ENCODE measurements around the gene MEX3A. TPM values are rescaled to one million over a fixed set of nuclear protein-coding genes. Genes with fewer than 3 reads are reported as not detected.

MEX3A gene
- total and polyA plus RNA-seq, 2 experiments from 2014 or later: 18.5 to 38.1 TPM

DNA sequence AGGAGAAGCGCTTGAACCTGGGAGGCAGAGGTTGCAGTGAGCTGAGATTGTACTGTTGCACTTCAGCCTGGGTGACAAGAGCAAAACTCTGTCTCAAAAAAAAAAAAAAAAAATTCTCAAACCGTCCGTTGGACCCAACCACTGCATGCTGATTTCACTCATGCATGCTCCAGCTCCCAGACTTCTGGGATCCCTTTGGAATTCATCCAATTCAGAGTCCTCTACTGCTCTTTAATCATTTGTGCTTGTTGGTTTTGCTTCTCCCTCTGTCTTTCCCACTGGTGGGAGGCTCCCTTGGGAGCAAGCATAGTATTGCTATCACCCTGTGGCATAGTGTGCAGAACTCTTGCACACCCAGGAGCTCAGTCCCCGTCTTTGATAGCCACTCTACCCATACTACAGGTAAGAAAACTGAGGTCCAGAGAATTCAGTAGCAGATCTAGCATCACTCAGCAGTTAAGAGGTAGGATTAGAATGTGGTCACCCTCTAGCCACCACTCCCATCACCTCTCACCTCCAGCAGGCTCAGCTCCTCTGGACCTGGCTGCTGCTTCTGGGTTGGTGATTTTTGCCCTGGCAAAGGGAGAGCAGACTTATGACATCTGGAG lies 29.2 kb upstream of the MEX3A start (continued):
- TF ChIP-seq, protein P1, sequence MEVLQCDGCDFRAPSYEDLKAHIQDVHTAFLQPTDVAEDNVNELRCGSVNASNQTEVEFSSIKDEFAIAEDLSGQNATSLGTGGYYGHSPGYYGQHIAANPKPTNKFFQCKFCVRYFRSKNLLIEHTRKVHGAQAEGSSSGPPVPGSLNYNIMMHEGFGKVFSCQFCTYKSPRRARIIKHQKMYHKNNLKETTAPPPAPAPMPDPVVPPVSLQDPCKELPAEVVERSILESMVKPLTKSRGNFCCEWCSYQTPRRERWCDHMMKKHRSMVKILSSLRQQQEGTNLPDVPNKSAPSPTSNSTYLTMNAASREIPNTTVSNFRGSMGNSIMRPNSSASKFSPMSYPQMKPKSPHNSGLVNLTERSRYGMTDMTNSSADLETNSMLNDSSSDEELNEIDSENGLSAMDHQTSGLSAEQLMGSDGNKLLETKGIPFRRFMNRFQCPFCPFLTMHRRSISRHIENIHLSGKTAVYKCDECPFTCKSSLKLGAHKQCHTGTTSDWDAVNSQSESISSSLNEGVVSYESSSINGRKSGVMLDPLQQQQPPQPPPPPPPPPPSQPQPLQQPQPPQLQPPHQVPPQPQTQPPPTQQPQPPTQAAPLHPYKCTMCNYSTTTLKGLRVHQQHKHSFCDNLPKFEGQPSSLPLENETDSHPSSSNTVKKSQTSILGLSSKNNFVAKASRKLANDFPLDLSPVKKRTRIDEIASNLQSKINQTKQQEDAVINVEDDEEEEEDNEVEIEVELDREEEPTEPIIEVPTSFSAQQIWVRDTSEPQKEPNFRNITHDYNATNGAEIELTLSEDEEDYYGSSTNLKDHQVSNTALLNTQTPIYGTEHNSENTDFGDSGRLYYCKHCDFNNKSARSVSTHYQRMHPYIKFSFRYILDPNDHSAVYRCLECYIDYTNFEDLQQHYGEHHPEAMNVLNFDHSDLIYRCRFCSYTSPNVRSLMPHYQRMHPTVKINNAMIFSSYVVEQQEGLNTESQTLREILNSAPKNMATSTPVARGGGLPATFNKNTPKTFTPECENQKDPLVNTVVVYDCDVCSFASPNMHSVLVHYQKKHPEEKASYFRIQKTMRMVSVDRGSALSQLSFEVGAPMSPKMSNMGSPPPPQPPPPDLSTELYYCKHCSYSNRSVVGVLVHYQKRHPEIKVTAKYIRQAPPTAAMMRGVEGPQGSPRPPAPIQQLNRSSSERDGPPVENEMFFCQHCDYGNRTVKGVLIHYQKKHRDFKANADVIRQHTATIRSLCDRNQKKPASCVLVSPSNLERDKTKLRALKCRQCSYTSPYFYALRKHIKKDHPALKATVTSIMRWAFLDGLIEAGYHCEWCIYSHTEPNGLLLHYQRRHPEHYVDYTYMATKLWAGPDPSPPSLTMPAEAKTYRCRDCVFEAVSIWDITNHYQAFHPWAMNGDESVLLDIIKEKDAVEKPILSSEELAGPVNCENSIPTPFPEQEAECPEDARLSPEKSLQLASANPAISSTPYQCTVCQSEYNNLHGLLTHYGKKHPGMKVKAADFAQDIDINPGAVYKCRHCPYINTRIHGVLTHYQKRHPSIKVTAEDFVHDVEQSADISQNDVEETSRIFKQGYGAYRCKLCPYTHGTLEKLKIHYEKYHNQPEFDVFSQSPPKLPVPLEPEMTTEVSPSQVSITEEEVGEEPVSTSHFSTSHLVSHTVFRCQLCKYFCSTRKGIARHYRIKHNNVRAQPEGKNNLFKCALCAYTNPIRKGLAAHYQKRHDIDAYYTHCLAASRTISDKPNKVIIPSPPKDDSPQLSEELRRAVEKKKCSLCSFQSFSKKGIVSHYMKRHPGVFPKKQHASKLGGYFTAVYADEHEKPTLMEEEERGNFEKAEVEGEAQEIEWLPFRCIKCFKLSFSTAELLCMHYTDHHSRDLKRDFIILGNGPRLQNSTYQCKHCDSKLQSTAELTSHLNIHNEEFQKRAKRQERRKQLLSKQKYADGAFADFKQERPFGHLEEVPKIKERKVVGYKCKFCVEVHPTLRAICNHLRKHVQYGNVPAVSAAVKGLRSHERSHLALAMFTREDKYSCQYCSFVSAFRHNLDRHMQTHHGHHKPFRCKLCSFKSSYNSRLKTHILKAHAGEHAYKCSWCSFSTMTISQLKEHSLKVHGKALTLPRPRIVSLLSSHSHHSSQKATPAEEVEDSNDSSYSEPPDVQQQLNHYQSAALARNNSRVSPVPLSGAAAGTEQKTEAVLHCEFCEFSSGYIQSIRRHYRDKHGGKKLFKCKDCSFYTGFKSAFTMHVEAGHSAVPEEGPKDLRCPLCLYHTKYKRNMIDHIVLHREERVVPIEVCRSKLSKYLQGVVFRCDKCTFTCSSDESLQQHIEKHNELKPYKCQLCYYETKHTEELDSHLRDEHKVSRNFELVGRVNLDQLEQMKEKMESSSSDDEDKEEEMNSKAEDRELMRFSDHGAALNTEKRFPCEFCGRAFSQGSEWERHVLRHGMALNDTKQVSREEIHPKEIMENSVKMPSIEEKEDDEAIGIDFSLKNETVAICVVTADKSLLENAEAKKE (CRISPR knock-in tag; IDR thresholded peaks at IDR 0.05): no peak
- TF ChIP-seq NANOG (IDR thresholded peaks at IDR 0.05; ENCODE audit: borderline replicate concordance) (no peak), EZH2phosphoT487 (IDR thresholded peaks at IDR 0.05; ENCODE audit: unreplicated experiment) (no peak)
- TF ChIP-seq, protein P2, sequence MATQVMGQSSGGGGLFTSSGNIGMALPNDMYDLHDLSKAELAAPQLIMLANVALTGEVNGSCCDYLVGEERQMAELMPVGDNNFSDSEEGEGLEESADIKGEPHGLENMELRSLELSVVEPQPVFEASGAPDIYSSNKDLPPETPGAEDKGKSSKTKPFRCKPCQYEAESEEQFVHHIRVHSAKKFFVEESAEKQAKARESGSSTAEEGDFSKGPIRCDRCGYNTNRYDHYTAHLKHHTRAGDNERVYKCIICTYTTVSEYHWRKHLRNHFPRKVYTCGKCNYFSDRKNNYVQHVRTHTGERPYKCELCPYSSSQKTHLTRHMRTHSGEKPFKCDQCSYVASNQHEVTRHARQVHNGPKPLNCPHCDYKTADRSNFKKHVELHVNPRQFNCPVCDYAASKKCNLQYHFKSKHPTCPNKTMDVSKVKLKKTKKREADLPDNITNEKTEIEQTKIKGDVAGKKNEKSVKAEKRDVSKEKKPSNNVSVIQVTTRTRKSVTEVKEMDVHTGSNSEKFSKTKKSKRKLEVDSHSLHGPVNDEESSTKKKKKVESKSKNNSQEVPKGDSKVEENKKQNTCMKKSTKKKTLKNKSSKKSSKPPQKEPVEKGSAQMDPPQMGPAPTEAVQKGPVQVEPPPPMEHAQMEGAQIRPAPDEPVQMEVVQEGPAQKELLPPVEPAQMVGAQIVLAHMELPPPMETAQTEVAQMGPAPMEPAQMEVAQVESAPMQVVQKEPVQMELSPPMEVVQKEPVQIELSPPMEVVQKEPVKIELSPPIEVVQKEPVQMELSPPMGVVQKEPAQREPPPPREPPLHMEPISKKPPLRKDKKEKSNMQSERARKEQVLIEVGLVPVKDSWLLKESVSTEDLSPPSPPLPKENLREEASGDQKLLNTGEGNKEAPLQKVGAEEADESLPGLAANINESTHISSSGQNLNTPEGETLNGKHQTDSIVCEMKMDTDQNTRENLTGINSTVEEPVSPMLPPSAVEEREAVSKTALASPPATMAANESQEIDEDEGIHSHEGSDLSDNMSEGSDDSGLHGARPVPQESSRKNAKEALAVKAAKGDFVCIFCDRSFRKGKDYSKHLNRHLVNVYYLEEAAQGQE (IDR thresholded peaks at IDR 0.05; ENCODE audit: unreplicated experiment): no peak

DNA sequence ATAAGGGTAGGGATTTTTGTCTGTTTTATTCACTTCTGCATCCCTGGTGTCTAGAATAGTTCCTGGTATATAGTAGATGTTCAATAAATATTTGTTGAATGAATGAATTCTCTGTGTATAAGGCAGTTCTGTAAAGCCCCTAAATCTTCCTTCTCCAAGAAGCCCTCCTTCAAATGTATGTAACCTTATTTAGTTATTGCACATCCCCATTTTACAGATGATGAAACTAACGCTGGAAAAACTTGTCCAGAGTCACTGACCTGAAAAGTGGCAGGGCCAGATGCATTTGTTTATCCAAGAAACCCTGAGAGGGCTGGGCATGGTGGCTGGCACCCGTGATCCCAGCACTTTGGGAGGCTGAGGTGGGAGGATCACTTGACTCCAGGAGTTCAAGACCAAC lies 28.0 kb upstream of the MEX3A start:
- no peaks in the 10 kb centered on the region for H3K36me3 Mint-ChIP-seq (ENCODE audit: low read depth)
- no peak overlapping the region for H3K27ac Mint-ChIP-seq
- peaks cover 40% of the 10 kb centered on the region for H3K4me1 Mint-ChIP-seq
- no peaks in the 10 kb centered on the region for H3K9me3 Mint-ChIP-seq
- no peak overlapping the region for H3K4me2 ChIP-seq
- H3K79me2 ChIP-seq (replicated peaks; ENCODE audit: insufficient read depth): no peaks in the 10 kb centered on the region
- H3K27me3 ChIP-seq (ENCODE audit: insufficient read depth): peaks cover 7% of the 10 kb centered on the region; the same call in 1 of the 2 replicates
- ATAC-seq (no peak), DNase-seq (ENCODE audit: low spot score) (no peak)
- peaks cover 35% of the 10 kb centered on the region for H3K4me1 ChIP-seq (ENCODE audit: insufficient read depth)
- no peak overlapping the region for H2AFZ ChIP-seq
- H3K4me3 ChIP-seq: no peak overlapping the region
- peaks cover 5% of the 10 kb centered on the region; the same call in 1 of the 2 replicates for H4K20me1 ChIP-seq (replicated peaks; ENCODE audit: insufficient read depth)
- peaks cover 41% of the 10 kb centered on the region for H3K27me3 Mint-ChIP-seq (ENCODE audit: insufficient read depth, low read depth, poor library complexity)
- no peak overlapping the region for H3K27ac ChIP-seq (ENCODE audit: low read depth)
- peaks cover 38% of the 10 kb centered on the region for H3F3A ChIP-seq (replicated peaks; ENCODE audit: low read depth)
- H3K36me3 ChIP-seq (ENCODE audit: insufficient read depth): no peaks in the 10 kb centered on the region
- H3K9me2 ChIP-seq (ENCODE audit: insufficient read depth): no peaks in the 10 kb centered on the region
- no peak overlapping the region for H3K4me3 Mint-ChIP-seq
- TF ChIP-seq, protein P3, sequence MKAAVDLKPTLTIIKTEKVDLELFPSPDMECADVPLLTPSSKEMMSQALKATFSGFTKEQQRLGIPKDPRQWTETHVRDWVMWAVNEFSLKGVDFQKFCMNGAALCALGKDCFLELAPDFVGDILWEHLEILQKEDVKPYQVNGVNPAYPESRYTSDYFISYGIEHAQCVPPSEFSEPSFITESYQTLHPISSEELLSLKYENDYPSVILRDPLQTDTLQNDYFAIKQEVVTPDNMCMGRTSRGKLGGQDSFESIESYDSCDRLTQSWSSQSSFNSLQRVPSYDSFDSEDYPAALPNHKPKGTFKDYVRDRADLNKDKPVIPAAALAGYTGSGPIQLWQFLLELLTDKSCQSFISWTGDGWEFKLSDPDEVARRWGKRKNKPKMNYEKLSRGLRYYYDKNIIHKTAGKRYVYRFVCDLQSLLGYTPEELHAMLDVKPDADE (IDR thresholded peaks at IDR 0.05): no peak
- TF ChIP-seq NANOG (IDR thresholded peaks at IDR 0.05; ENCODE audit: borderline replicate concordance): no peak
- TF ChIP-seq JUNB (IDR thresholded peaks at IDR 0.05; ENCODE audit: unreplicated experiment): no peak
- TF ChIP-seq ZNF331 (CRISPR knock-in tag; IDR thresholded peaks at IDR 0.05; ENCODE audit: low read depth): no peak
- TF ChIP-seq EZH2phosphoT487 (IDR thresholded peaks at IDR 0.05; ENCODE audit: unreplicated experiment): no peak
- TF ChIP-seq, protein P4, sequence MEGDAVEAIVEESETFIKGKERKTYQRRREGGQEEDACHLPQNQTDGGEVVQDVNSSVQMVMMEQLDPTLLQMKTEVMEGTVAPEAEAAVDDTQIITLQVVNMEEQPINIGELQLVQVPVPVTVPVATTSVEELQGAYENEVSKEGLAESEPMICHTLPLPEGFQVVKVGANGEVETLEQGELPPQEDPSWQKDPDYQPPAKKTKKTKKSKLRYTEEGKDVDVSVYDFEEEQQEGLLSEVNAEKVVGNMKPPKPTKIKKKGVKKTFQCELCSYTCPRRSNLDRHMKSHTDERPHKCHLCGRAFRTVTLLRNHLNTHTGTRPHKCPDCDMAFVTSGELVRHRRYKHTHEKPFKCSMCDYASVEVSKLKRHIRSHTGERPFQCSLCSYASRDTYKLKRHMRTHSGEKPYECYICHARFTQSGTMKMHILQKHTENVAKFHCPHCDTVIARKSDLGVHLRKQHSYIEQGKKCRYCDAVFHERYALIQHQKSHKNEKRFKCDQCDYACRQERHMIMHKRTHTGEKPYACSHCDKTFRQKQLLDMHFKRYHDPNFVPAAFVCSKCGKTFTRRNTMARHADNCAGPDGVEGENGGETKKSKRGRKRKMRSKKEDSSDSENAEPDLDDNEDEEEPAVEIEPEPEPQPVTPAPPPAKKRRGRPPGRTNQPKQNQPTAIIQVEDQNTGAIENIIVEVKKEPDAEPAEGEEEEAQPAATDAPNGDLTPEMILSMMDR (conservative IDR thresholded peaks at IDR 0.05; ENCODE audit: low read depth in 2 of 2): no peak
- TF ChIP-seq EZH2 (IDR thresholded peaks at IDR 0.05; ENCODE audit: low read depth, unreplicated experiment): no peak
